IPS-NIHi7 (cell line): ENCODE data around the gene PPP1R26.
"Not testable (repeated sequence)": the region's sequence is repeated elsewhere in the genome, so short reads cannot be mapped to it uniquely, and the experiment has no call there.

Experiments used
- DNase-seq: peaks from one replicate; pipeline ENCODE4 v3.0.0; 2012; ENCODE audit warnings: mixed read lengths; ENCODE audit errors: extremely low spot score

PPP1R26 gene

DNA sequence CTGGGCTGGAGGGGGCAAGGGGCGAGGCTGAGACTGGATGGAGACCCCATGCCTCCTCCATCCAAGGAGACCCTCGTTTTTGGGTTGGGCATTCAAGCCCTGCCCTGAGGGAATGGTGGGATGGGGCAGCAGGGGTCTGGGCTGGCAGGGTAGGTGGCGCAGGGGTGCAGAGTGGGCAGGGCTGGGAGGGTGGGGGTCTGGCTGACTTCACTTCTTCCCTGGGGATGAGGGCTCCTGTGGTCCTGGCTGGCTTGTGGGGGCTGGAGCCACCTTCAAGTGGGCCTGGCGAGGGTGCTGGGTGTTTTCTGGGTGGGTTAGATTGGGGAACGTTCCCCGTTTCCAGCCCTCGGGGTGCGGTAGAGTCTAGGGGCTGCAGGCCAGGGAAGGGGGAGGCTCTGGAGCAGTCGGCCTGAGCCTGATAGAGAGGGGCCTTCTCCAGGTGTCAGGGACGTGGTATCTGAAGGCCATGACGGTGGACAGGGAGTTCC, 42.1 kb downstream of the PPP1R26 start:
- DNase-seq, result peak; percentile 2

DNA sequence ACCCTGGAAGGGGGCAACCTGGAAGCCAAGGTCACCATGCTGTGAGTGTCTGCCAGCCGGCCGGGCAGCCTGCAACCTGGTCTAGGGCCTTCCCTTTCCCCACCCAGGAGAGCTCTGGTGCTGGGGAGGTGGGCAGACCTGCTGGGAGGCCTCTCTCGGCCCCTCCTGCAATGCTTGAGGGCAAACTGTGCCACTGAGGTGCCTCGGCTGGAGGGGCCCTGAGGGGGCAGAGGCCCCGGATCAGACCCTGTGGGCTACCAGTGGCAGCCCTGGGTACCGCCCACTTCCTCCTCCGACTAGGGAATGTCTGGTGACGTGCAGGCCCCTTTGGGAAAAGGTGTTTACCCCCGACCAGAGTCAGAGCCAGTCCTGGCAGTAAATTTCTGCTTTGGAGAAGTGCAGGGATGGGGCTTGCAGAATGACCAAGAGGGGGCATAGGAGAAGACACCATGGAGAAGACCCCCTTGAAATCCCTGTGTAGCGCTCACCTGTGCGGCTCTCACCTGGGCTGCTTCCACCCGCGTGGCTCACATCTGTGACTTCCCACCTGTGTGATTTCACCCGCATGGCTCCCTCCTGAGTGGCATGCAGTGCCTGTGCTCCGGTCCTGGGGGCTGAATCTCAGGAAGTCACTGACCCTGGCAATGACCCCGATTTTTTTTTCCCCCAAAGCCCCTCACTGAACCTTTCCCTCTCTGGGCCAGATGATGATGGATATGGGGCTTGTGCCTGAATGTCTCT, 42.7 kb downstream of the PPP1R26 start:
- DNase-seq, result peak; percentile 7

DNA sequence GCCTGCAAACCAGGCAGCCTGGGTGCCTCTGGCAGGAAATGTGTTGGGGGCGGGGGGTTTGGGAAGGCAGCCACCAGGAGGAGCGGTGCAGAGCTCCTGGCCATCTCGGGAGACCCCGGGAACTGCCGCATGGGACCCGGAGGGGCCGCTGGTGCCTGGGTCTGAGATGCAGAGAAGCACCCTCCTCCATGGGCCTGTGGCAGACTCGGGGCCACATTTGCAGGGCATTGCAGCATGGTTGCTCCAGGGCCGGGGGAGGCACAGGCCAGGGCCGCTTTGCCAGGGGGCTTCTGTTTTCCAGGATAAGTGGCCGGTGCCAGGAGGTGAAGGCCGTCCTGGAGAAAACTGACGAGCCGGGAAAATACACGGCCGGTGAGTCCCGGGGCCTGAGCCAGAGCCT, 43.3 kb downstream of the PPP1R26 start:
- DNase-seq, result peak; percentile 44

DNA sequence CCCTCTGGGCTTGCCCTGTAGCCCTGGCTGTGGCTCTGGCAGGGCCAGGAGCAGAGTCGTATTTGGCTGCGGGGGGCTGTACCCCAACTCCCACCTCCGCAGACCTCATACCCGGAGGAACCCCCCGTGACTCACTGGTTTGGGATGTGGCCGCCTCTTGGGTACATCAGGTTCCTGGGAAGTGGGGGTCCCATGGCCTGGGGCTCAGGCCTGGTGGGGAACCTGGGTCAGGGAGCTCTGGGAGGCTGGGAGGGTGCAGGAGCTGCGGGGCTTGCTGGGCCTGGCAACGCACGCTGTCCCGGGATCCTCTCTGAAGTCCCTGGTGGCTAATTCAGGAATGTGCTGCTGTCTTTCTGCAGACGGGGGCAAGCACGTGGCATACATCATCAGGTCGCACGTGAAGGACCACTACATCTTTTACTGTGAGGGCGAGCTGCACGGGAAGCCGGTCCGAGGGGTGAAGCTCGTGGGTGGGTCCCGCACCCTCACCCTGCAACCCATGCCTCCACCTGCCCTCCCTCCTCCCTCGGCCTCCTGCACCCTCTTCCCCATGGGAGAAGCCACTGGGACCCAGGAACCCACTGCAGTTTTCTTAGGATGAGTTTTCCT, 44.0 kb downstream of the PPP1R26 start:
- peak; percentile 19 for DNase-seq

DNA sequence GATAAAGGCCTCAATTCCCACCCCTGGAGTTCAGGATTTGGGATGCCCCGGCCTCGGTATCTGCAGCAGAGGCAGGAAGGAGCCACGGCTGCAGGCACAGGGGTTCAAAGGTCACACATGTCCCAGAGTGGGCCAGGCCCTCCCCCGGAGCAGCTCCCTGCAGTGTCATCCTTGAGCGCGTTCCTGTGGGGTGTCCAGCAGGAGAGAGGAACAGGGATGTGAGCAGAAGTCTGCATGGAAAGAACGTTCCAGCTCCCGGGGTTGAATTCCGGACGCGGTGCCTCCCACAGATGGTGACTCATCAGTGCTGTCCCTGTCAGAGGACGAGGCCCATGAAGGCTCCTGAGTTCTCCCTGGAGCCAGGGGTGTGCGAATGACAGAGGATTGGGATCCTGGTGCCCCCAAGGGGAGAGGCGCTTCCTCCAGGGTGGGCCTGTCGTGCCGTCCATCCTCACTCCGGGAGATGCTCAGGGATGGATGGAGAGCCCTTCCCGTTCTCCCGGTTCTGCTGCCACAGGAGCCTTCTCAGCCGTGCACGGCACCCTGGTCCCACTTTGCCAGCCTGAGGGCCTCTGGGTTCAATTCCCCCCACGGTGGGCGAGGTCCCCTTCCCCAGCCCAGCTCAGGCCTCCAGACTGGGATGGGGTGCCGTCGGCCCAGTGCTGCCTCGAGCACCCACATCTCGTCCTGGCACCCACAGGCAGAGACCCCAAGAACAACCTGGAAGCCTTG, 44.7 kb downstream of the PPP1R26 start:
- peak; percentile 9 for DNase-seq

DNA sequence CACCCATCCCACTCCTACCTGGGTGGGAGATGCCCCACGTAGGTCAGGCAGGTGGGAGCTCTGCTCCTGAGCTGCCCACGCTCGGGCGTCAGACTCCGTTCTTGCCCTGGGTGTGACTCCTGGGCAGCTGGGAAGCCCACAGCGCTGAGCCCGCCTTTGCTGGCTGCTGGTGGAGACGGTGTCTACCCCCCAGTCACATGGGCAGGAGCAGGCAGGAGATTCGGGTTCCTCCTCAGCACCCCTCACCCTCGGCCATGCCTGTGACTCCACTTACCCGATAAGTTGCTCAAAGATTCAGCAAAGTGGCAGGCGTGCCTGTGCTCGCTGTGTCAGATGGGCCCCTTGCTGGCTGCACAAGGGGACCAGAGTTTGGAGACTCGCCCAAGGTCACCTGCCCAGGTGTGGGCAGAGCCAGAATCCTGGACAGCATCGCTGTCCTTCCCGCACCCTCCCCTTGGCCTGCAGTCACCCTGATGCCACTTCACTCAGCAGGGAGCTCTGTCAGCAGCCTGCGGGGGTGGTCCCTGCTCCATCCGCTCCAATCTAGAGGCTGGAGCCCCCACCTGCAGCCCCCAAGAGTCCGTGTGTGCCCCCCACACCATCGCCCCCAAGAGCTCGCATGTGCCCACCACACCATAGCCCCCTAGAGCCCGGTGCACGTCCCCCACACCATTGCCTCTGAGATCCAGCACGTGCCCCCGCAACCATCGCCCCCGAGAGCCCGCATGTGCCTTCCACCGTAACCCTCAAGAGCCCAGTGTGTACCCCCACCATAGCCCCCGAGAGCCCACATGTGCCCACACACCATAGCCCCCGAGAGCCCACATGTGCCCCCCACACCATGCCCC, 45.9 kb downstream of the PPP1R26 start:
- DNase-seq, result peak; percentile 6

DNA sequence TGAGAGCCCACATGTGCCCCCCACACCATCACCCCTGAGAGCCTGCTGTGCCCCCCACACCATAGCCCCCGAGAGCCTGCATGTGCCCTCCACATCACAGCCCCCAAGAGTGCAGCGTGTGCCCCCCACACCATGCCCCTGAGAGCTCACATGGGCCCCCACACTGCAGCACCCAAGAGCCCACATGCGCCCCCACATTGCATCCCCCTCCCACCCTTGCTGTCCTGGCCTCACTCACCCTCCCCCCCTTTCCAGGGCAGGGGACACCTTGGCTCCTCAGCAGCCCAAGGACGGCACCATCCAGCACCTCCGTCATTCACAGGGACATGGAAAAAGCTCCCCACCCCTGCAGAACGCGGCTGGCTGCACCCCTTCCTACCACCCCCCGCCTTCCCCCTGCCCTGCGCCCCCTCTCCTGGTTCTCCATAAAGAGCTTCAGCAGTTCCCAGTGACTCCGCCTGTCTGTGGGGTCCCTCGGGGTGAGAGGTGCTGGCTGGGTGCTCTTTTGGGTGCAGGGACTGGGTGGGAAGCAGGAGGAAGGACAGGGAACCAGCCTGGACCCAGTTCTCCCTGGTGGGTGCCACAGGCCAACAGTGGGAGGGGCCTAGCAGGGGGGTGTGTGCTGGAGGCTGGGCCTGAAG, 46.6 kb downstream of the PPP1R26 start:
- peak; percentile 8 for DNase-seq

DNA sequence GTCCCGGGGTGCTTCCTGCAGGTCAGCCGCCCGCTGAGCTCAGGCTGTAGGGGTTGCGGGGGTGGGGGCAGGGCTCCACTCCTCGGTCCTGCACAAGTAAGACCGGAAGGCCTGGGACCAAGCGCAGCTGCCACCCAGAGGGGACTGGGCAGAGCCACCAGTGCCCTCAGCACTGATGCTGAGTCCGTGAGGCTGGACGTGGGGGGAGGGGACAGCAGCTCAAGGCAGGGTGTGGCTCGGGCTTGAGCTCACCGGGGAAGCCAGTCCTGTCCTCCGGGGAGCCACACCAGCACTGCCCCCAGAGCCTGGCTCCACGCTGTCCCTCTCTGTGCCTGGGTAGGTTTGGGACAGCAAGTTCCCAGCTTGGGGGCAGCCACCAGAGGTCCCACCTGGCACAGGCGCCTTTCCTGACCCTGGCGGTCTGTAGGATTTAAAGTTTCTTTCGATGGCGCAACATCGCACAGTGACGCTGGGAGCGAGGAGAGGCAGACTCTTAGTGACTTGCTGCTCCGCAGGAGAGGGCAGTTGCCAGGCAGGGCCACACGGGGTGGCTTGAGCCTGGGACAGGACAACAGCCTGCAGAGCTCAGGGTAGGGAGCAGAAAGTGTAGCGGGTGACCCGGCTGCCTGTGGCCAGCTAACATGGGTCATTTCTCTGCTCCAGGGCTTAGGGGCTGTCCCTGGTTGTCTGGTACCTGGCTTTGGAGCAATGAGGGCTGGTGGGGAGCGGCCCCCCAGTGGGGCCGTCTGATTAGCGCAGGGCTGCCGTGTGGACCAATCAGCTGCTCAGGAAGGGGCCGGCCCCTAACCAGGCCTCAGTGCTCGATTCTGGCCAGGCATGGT, 47.4 kb downstream of the PPP1R26 start:
- DNase-seq, result peak; percentile 20

DNA sequence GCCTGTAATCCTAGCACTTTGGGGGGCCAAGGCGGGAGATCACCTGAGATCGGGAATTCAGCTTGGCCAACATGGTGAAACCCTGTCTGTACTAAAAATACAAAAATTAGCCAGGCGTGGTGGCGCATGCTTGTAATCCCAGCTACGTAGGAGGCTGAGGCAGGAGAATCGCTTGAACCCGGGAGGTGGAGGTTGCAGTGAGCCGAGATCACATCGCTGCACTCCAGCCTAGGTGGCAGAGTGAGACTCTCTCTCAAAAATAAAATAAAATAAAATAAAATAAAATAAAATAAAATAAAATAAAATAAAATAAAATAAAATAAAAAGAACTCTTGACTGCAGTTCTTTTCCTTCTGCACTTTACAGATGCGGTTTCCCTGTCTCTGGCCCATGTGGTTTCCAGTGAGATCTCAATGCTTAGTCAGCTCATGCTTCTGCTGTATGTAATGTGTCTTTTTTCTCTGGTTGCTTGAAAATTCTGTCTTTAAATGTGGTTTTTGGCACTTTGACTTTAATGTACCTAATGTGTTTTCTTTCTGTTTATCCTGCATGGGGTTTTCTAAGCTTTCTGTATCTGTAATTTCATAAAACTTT, 49.4 kb downstream of the PPP1R26 start:
- DNase-seq, result not testable (repeated sequence)

DNA sequence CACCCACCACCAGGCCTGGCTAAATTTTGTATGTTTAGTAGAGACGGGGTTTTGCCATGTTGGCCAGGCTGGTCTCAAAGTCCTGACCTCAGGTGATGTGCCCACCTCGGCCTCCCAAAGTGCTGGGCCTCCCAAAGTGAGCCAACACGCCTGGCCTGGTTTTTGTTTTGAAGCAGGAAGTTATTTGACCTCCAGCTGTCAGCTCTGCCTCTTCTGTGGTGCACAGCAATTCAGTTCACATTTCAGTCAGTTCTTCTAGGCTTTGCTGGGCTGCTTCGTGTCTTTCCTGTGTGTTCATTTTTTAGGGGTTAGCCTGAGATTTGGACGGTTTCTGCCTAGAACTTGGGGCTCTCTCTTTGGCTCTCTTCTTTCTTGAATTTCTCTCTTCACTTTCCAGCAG, 50.6 kb downstream of the PPP1R26 start:
- DNase-seq, result no peak

DNA sequence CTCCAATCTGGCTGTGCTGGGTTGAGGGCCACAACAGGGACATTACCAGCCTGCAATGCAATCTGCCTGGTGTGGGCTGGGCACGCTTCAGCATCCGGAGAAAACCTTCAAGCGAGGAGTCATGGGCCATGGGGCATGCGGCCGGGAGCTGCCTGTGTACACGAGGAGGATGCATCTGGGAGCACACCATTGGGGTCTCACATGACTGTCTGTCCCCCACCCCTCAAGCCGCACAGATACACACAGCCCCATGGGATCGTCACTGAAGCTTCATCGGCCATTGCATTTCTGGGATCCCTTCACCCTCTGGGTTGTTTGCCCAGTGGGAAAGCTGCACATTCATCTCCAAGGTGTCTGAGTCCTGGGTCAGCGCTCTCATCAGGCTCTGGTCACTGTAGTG, 51.5 kb downstream of the PPP1R26 start:
- DNase-seq, result peak; percentile 2

DNA sequence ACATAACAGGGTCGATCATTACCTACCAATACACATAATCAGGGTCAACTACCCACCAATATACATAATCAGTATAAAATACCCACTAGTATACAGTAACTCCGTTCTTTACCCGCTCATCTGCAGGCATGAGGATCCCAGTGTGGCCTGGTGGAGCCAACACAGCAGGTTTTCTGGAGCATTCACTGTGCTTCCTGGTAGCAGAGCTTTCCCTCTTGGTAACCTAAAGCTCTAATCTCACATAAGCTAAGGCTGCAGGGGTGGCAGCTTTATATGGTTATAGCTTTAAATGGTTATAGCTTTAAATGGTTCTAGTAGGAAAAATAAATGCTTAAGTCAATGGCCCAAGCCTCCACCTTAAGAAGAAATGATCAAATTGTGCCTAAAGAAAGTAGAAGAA, 53.5 kb downstream of the PPP1R26 start:
- DNase-seq, result peak; percentile 3

DNA sequence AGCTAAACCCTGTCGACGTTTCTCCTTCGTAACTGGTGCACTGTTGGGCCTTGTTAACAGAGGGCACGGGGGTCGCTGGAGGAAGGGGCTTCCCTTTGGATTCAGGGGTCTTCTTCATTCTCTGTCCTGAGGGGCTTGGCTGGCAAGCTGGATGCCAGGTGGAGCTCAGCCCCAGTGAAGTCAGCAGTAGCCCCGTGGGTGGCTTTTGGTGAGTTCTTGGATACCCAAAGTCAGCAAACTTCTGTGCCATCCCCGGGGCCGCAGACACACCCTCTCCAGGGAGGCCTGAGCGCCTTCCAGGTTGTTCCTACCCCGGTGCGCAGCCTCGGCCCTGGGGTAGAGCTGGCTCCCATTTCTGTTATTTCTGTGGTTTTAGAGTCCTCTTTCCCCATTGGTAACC, 54.1 kb downstream of the PPP1R26 start:
- DNase-seq, result peak; percentile 3

DNA sequence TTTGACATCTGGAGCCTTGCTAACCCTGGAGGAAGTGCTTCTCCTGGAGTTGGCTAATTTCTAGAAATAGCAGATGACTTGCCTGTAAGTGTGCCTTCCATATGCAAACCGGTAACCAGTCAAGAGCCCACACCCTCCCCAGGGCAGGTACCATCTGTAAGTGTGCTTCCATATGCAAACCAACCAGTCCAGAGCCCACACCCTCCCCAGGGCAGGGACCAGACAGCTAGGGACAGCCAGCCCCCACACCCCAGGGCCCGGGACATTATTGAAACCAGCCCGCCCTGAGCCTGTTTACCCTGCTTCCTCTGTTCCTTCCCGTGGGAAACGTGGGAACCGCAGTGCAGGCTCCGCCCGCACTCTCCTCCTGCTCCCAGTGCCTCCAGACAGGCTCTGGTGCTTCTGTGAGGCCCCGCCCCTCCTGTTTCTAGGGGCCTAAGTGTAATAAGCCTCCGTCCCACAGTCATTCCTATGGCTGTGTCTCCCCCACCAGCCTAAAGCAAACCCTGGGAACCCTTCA, 54.7 kb downstream of the PPP1R26 start:
- DNase-seq, result peak; percentile 20

DNA sequence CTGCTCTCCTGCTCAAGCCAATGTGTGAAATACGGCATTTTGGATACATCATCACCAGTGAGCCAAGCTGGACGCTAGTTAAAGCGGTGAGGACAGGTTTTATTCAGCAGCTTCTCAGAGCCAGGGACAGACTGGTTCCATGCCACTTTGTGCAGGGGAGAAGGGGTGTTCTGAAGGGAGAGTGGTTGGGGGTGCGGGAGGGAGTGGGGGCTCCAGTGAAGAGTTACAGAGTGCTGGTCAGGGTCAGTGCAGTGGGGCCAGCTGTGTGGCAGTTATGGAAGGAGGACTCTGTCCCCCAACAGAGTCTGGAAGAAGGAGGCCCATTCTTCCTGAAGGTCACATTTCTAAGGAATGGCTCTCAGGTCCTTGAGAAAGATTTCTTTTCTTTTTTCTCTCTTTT, 55.2 kb downstream of the PPP1R26 start:
- DNase-seq, result not testable (repeated sequence)

DNA sequence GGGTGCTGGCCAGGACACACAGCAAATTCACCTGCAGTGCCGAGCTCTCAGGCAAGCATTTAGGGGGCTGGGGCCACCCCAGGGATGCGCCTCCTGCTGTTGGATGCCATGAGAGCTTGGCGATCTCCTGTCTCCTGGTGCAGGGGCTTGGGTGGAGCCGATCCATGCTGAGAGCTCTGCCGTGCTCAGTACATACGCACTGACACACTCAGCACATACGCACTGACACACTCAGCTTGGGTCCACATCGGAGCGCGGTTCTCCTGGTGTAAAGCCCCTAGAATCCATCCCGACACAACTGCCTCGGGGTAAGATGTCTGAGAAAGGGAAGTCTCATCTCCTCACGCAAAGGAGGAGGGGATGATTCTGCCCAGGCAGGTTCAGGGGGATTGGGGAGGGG, 56.0 kb downstream of the PPP1R26 start:
- DNase-seq, result not testable (repeated sequence)

DNA sequence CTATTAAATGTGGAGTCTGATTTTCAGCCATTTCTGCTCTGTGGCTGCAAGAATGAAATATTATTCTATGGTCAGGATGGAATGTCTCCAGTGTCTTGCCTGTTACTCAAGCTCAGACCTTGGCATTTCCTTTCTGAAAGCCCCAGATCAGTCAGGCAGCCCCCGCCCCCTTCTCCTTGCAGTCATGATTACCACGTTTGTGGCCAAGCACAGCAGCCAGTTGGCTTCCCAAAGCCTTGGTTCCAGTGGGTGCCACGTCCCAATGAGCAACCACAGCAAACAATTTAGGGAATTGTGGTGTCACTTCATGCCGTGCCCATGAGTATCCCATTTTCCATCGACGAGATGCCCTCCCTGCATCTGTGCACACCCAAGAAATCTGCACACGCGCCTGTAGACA, 56.6 kb downstream of the PPP1R26 start:
- DNase-seq, result no peak
